GM21526 (cell line): Measurements from ENCODE around the gene MYL3.

Source experiments
- ATAC-seq: cut with Tn5 transposase; IDR thresholded peaks from one replicate; pipeline ENCODE4 v1.9.1; 2021; ENCODE audit warnings: moderate library complexity; ENCODE audit not compliant: unreplicated experiment, low FRiP score

MYL3 gene

GRCh38 chr3:46884427-46884826, 21.2 kb upstream of the MYL3 start:
- no peak for ATAC-seq

- ATAC-seq: no peak
Measured at GRCh38 chr3:46883830-46884185, 20.6 kb upstream of the MYL3 start.

GRCh38 chr3:46883054-46883829, 20.0 kb upstream of the MYL3 start:
- ATAC-seq: no peak

- no peak for ATAC-seq
Measured at GRCh38 chr3:46882377-46883053, 19.3 kb upstream of the MYL3 start.

- ATAC-seq: no peak
Measured at GRCh38 chr3:46881596-46882376, 18.5 kb upstream of the MYL3 start.

GRCh38 chr3:46880884-46881595, 17.8 kb upstream of the MYL3 start:
- ATAC-seq: no peak

- no peak for ATAC-seq
Measured at GRCh38 chr3:46878781-46879436, 15.7 kb upstream of the MYL3 start.

GRCh38 chr3:46877406-46878125, 14.3 kb upstream of the MYL3 start, which contains the start of gene PTH1R:
TSS of gene PTH1R (plus strand) at chr3:46877721. CDS start at chr3:46883560, 5,839 bp downstream.
- no peak for ATAC-seq

GRCh38 chr3:46876313-46877300, 13.4 kb upstream of the MYL3 start:
- no peak for ATAC-seq

- ATAC-seq: no peak
Measured at GRCh38 chr3:46875560-46875959, 12.3 kb upstream of the MYL3 start.

GRCh38 chr3:46874430-46874829, 11.2 kb upstream of the MYL3 start:
- no peak for ATAC-seq

- no peak for ATAC-seq
Measured at GRCh38 chr3:46873521-46873920, 10.3 kb upstream of the MYL3 start.

- no peak for ATAC-seq
Measured at GRCh38 chr3:46871222-46871621, 8.0 kb upstream of the MYL3 start.

GRCh38 chr3:46870651-46871050, 7.4 kb upstream of the MYL3 start:
- no peak for ATAC-seq

GRCh38 chr3:46869440-46869839, 6.2 kb upstream of the MYL3 start:
- ATAC-seq: no peak

- no peak for ATAC-seq
Measured at GRCh38 chr3:46868948-46869347, 5.7 kb upstream of the MYL3 start.

- no peak for ATAC-seq
Measured at GRCh38 chr3:46868287-46868686, 5.0 kb upstream of the MYL3 start.

GRCh38 chr3:46867550-46867898, 4.3 kb upstream of the MYL3 start:
- ATAC-seq: no peak
